Measurements from ENCODE around the gene GRPEL1. TPM values are rescaled to one million over a fixed set of nuclear protein-coding genes. Genes with fewer than 3 reads are reported as not detected.
A peak's percentile ranks its signal among the peaks of the same experiment; 100 is the strongest.

The GRPEL1 gene
- total and polyA plus RNA-seq, 9 of the 15 experiments (the other 6 are each of a cell fraction or from before 2014, with no cell fraction given), result 43.4 to 192 (median 86.6) TPM

- TF ChIP-seq CREB3L1 (IDR thresholded peaks at IDR 0.05; ENCODE audit: borderline replicate concordance, low read depth) (peak; percentile 48; the same call in 1 of the 2 replicates), BHLHE40 (IDR thresholded peaks at IDR 0.05; ENCODE audit: low read length) (no peak), TFAP4 (CRISPR knock-in tag; IDR thresholded peaks at IDR 0.05; ENCODE audit: borderline replicate concordance) (peak; percentile 54; the same call in 1 of the 2 replicates), MBD2 (IDR thresholded peaks at IDR 0.05; ENCODE audit: borderline replicate concordance, low read depth) (peak; percentile 76; the same call in 1 of the 2 replicates), PRDM10 (IDR thresholded peaks at IDR 0.05; ENCODE audit: partially characterized antibody) (peak; percentile 21), ZNF583 (CRISPR knock-in tag; IDR thresholded peaks at IDR 0.05) (no peak), REST (IDR thresholded peaks at IDR 0.05; ENCODE audit: borderline replicate concordance) (peak; percentile 76), REST (CRISPR knock-in tag; IDR thresholded peaks at IDR 0.05; ENCODE audit: low read depth) (no peak), ETS1 (conservative IDR thresholded peaks at IDR 0.05; ENCODE audit: control insufficient read depth, low read depth, low read length) (peak; percentile 60), FOS (IDR thresholded peaks at IDR 0.05; ENCODE audit: extremely low read depth, insufficient read length) (peak; percentile 46)
These were observed 5.9 kb upstream of the GRPEL1 start (continued) for GRCh38 chr4:7073526-7074390.

Data from K562 (cell line).